ENCODE results near the gene ALKBH3. TPM values are rescaled to one million over a fixed set of nuclear protein-coding genes. Genes with fewer than 3 reads are reported as not detected.

The ALKBH3 gene
- polyA plus RNA-seq, 1 of the 3 experiments (the other 2 are of a cell fraction): 27.0 TPM

GRCh38 chr11:43942662-43943371 lies 62.2 kb downstream of the ALKBH3 start:
- H3K27ac ChIP-seq (ENCODE audit: low read depth in 2 of 2, low read length in 1 of 2): peak overlapping the region in 1 of 2 experiments; percentile 93; a peak in 3 of 4 replicates

GRCh38 chr11:43943372-43943930 lies 62.8 kb downstream of the ALKBH3 start:
- peak overlapping the region; percentile 53 to 55 for H3K4me3 ChIP-seq (ENCODE audit: low read depth in 2 of 2, low read length in 1 of 2)
- H3K9me2 ChIP-seq: no peaks in the 10 kb centered on the region
- no peaks in the 10 kb centered on the region for H3K36me3 ChIP-seq (replicated peaks in 1 of 2; ENCODE audit: control insufficient read depth in 1 of 2, insufficient read depth in 2 of 2, low read length in 1 of 2)
- peaks cover 55% of the 10 kb centered on the region for H3K27me3 ChIP-seq (ENCODE audit: insufficient read depth)
- H3K4me1 ChIP-seq (ENCODE audit: control insufficient read depth in 1 of 2, insufficient read depth in 2 of 2, low read depth in 1 of 2, low read length in 1 of 2): peaks cover 5 to 37% of the 10 kb centered on the region in 2 experiments; a peak in 3 of 4 replicates
- H3F3A ChIP-seq (replicated peaks; ENCODE audit: insufficient read depth): peaks cover 4% of the 10 kb centered on the region
- no peaks in the 10 kb centered on the region for H3K79me2 ChIP-seq (ENCODE audit: insufficient read depth)
- H3K27ac ChIP-seq (ENCODE audit: low read depth in 2 of 2, low read length in 1 of 2): peak overlapping the region in 1 of 2 experiments; percentile 93; a peak in 2 of 4 replicates
- WGBS (ENCODE audit: low lambda C conversion rate): under 1% methylated on average over 24 of the region's 48 CpGs
- H2AFZ ChIP-seq (ENCODE audit: low read depth): peak overlapping the region; percentile 65; the same call in 1 of the 2 replicates
- H3K9ac ChIP-seq: no peak overlapping the region
- TF ChIP-seq EZH2phosphoT487 (IDR thresholded peaks at IDR 0.05; ENCODE audit: borderline replicate concordance, low read depth): peak; percentile 34; the same call in 1 of the 2 replicates
- TF ChIP-seq RXRA (IDR thresholded peaks at IDR 0.05; ENCODE audit: borderline replicate concordance, low read depth): no peak
- TF ChIP-seq FOXM1 (IDR thresholded peaks at IDR 0.05; ENCODE audit: low read depth): no peak
- ChIA-PET CTCF (interaction anchor here (0.9 to 13.9 kb wide), 15 partner anchors 11 to 97 kb away, joined by 3 to 222 read pairs (median 6); no protein-coding TSS in a partner anchor), POLR2A (interaction anchor here (0.6 to 5.9 kb wide), 15 partner anchors 8 to 123 kb away, joined by 3 to 213 read pairs (median 34); no protein-coding TSS in a partner anchor)
- DNase-seq: no peak
- H3K9me3 ChIP-seq: no peaks in the 10 kb centered on the region
- H3K4me2 ChIP-seq: peak overlapping the region; percentile 81
- H4K20me1 ChIP-seq (ENCODE audit: insufficient read depth): no peaks in the 10 kb centered on the region

More at GRCh38 chr11:43942662-43943371, 62.2 kb downstream of the ALKBH3 start:
- Histone ChIP-seq H2AFZ (ENCODE audit: low read depth) (peak overlapping the region; percentile 65; the same call in 1 of the 2 replicates), H3F3A (replicated peaks; ENCODE audit: insufficient read depth) (peaks cover 4% of the 10 kb centered on the region), H3K9ac (no peak overlapping the region), H3K9me2 (no peaks in the 10 kb centered on the region), H3K79me2 (ENCODE audit: insufficient read depth) (no peaks in the 10 kb centered on the region), H3K4me1 (ENCODE audit: control insufficient read depth in 1 of 2, insufficient read depth in 2 of 2, low read depth in 1 of 2, low read length in 1 of 2) (peaks cover 5 to 31% of the 10 kb centered on the region in 2 experiments; a peak in 3 of 4 replicates), H4K20me1 (ENCODE audit: insufficient read depth) (no peaks in the 10 kb centered on the region), H3K27me3 (ENCODE audit: insufficient read depth) (peaks cover 55% of the 10 kb centered on the region), H3K36me3 (replicated peaks in 1 of 2; ENCODE audit: control insufficient read depth in 1 of 2, insufficient read depth in 2 of 2, low read length in 1 of 2) (no peaks in the 10 kb centered on the region), H3K4me2 (peak overlapping the region; percentile 81), H3K4me3 (ENCODE audit: low read depth in 2 of 2, low read length in 1 of 2) (peak overlapping the region; percentile 53 to 55), H3K9me3 (no peaks in the 10 kb centered on the region)
- WGBS (ENCODE audit: low lambda C conversion rate): 0% methylated on average over 4 of the region's 94 CpGs
- TF ChIP-seq CTCF (IDR thresholded peaks at IDR 0.05): no peak
- TF ChIP-seq EZH2phosphoT487 (IDR thresholded peaks at IDR 0.05; ENCODE audit: borderline replicate concordance, low read depth): peak; percentile 9; the same call in 1 of the 2 replicates
- CTCF ChIA-PET: interaction anchor here (1.1 to 13.9 kb wide), 9 partner anchors 11 to 97 kb away, joined by 3 to 222 read pairs (median 26); no protein-coding TSS in a partner anchor
- DNase-seq: peak; percentile 61
- POLR2A ChIA-PET: interaction anchor here (0.6 to 5.5 kb wide), 19 partner anchors 9 to 832 kb away, joined by 3 to 213 read pairs (median 16); no protein-coding TSS in a partner anchor

All from SK-N-SH (cell line).